CD14-positive monocyte (primary cell): ENCODE data around the gene ERGIC1. TPM values are rescaled to one million over a fixed set of nuclear protein-coding genes. Genes with fewer than 3 reads are reported as not detected.

Experiments used
- DNase-seq, 3 donors: peaks; one replicate each; pipeline ENCODE4 v3.0.0-alpha.2; 2011 to 2022
- H2AFZ ChIP-seq: 2 replicates; pipeline ENCODE4 v1.6.0; 2012; ENCODE audit warnings: mild to moderate bottlenecking, low read depth, low read length, inconsistent platforms; ENCODE audit not compliant: insufficient read depth, poor library complexity, severe bottlenecking
- H3K27ac ChIP-seq, 2 donors: 1 replicate in 1 of 2; 2 replicates in 1 of 2; pipeline ENCODE4 v1.5.1; 2012 to 2013; ENCODE audit warnings: low read length in 2 of 2, control low read depth in 1 of 2, inconsistent platforms in 1 of 2, low read depth in 1 of 2, mild to moderate bottlenecking in 1 of 2
- H3K27me3 ChIP-seq, 2 donors: one replicate each; pipeline versions ENCODE4 v1.6.0 to v1.6.1; 2011 to 2013; ENCODE audit warnings: low read length in 2 of 2; ENCODE audit not compliant: control insufficient read depth in 2 of 2, insufficient read depth in 2 of 2
- H3K36me3 ChIP-seq, 2 donors: replicated peaks in 1 of 2; 1 replicate in 1 of 2; 2 replicates in 1 of 2; pipeline versions ENCODE4 v1.5.1 to v1.6.1; 2012 to 2013; ENCODE audit warnings: low read length in 2 of 2, control low read depth in 1 of 2, inconsistent platforms in 1 of 2, mild to moderate bottlenecking in 1 of 2; ENCODE audit not compliant: insufficient read depth in 2 of 2, control insufficient read depth in 1 of 2
- H3K4me1 ChIP-seq, 2 donors: 1 replicate in 1 of 2; 2 replicates in 1 of 2; pipeline versions ENCODE4 v1.5.1 to v1.6.1; 2012 to 2013; ENCODE audit warnings: low read length in 2 of 2, control low read depth in 1 of 2, inconsistent platforms in 1 of 2, mild to moderate bottlenecking in 1 of 2, moderate library complexity in 1 of 2; ENCODE audit not compliant: insufficient read depth in 2 of 2, control insufficient read depth in 1 of 2
- H3K4me2 ChIP-seq: replicated peaks from 2 replicates; pipeline ENCODE3; 2012; ENCODE audit warnings: low read length, moderate library complexity, mild to moderate bottlenecking; ENCODE audit not compliant: poor library complexity, severe bottlenecking; ENCODE audit errors: extremely low read depth
- H3K4me3 ChIP-seq, 3 experiments: fragments of 200-600 bp in 1 of 3; sonication (generic) in 1 of 3; replicated peaks in 1 of 3; 1 replicate in 2 of 3; 2 replicates in 1 of 3; pipeline ENCODE4 v1.5.1; 2011 to 2013; ENCODE audit warnings: low read length in 3 of 3, mild to moderate bottlenecking in 3 of 3, control low read depth in 2 of 3, low read depth in 2 of 3, inconsistent platforms in 1 of 3, moderate library complexity in 1 of 3
- H3K79me2 ChIP-seq: 2 replicates; pipeline ENCODE4 v1.6.0; 2012; ENCODE audit warnings: mild to moderate bottlenecking, control low read depth, inconsistent platforms, low read length, moderate library complexity; ENCODE audit not compliant: insufficient read depth
- H3K9ac ChIP-seq: 2 replicates; pipeline ENCODE4 v1.6.0; 2017; ENCODE audit warnings: low read length, mild to moderate bottlenecking; ENCODE audit not compliant: insufficient read depth, poor library complexity, severe bottlenecking
- H3K9me3 ChIP-seq, 2 donors: replicated peaks in 1 of 2; 1 replicate in 1 of 2; 2 replicates in 1 of 2; pipeline versions ENCODE4 v1.5.1 to v1.6.1; 2012 to 2013; ENCODE audit warnings: low read length in 2 of 2, control low read depth in 1 of 2; ENCODE audit not compliant: control insufficient read depth in 1 of 2, insufficient read depth in 1 of 2
- H4K20me1 ChIP-seq: 2 replicates; pipeline ENCODE4 v1.6.0; 2012; ENCODE audit warnings: mild to moderate bottlenecking, low read length, control low read depth, moderate library complexity; ENCODE audit not compliant: insufficient read depth
- H3K27ac Mint-ChIP-seq, 7 donors: one replicate each; pipeline ENCODE4 v1.8.0; 2020; ENCODE audit warnings: mild to moderate bottlenecking in 7 of 7, mixed read lengths in 7 of 7, moderate library complexity in 6 of 7, inconsistent platforms in 2 of 7
- H3K27me3 Mint-ChIP-seq, 3 donors: one replicate each; pipeline ENCODE4 v1.8.0; 2021 to 2022; ENCODE audit warnings: low read depth in 3 of 3, mild to moderate bottlenecking in 3 of 3, mixed read lengths in 3 of 3, moderate library complexity in 3 of 3, inconsistent platforms in 1 of 3
- H3K36me3 Mint-ChIP-seq, 2 donors: one replicate each; pipeline ENCODE4 v1.8.0; 2020; ENCODE audit warnings: mixed read lengths in 2 of 2, inconsistent platforms in 1 of 2, mild to moderate bottlenecking in 1 of 2
- H3K4me1 Mint-ChIP-seq: one replicate; pipeline ENCODE4 v1.8.0; 2020; ENCODE audit warnings: mild to moderate bottlenecking, mixed read lengths
- H3K4me3 Mint-ChIP-seq, 2 donors: one replicate each; pipeline ENCODE4 v1.8.0; 2020; ENCODE audit warnings: mild to moderate bottlenecking in 2 of 2, mixed read lengths in 2 of 2, moderate library complexity in 1 of 2
- H3K9me3 Mint-ChIP-seq, 7 donors: one replicate each; pipeline ENCODE4 v1.8.0; 2020 to 2022; ENCODE audit warnings: mixed read lengths in 7 of 7, mild to moderate bottlenecking in 6 of 7, moderate library complexity in 6 of 7, inconsistent platforms in 2 of 7
- CTCF ChIP-seq: fragments of 200-600 bp; IDR thresholded peaks from one replicate; pipeline ENCODE4 v1.8.0; 2022; ENCODE audit warnings: antibody characterized with exemption, mild to moderate bottlenecking
- WGBS: methylation state at CpG from one replicate; pipeline ENCODE4 v1.1.5; 2013; ENCODE audit warnings: missing lambda C conversion rate; ENCODE audit not compliant: insufficient coverage; 5-methylcytosine and 5-hydroxymethylcytosine counted together
- intact Hi-C, 2 donors: fragments of 100-400 bp; cut with micrococcal nuclease; formaldehyde crosslinking; loops; one replicate each; pipeline versions ENCODE4 v1.15.0 to v1.15.1; 2023
- polyA plus RNA-seq, 3 donors: library from polyadenylated mRNA; depleted of rRNA in 1 of 3; unstranded in 2 of 3; stranded (reverse) in 1 of 3; fragments of 300-500 nt in 2 of 3; fragments of >200 nt in 1 of 3; fragmentation: Illumina TruSeq in 2 of 3; gene quantifications; 1 replicate in 2 of 3; 2 replicates in 1 of 3; pipeline ENCODE4 v1.2.3, GENCODE V29; 2012 to 2021

Gene ERGIC1
- polyA plus RNA-seq, 3 donors = 28.3 to 76.2 (median 34.1) TPM

GRCh38 chr5:172975289-172975688, 141.2 kb downstream of the ERGIC1 start:
- no peak for TF ChIP-seq CTCF

GRCh38 chr5:172979778-172980177, 145.7 kb downstream of the ERGIC1 start:
- Histone ChIP-seq H3K4me1 (peaks cover 10 to 11% of the 10 kb centered on the region in 2 donors), H2AFZ (no peak overlapping the region), H3K9me3 (no peaks in the 10 kb centered on the region), H3K4me2 (no peak overlapping the region), H3K79me2 (peaks cover 16% of the 10 kb centered on the region), H3K36me3 (no peaks in the 10 kb centered on the region), H3K4me3 (no peak overlapping the region), H3K9ac (no peak overlapping the region), H3K27me3 (peaks cover 0 to 6% of the 10 kb centered on the region in 2 donors), H3K27ac (no peak overlapping the region), H4K20me1 (peaks cover 9% of the 10 kb centered on the region)
- no peaks in the 10 kb centered on the region for H3K36me3 Mint-ChIP-seq
- DNase-seq = no peak
- WGBS = 90% methylated on average over 1 of the region's 4 CpGs
- no peak overlapping the region for H3K27ac Mint-ChIP-seq
- H3K4me1 Mint-ChIP-seq = peaks cover 9% of the 10 kb centered on the region
- intact Hi-C loops = loop anchor here (5.0 to 10.0 kb wide), 3 partner anchors 78 to 225 kb away; partner anchors contain the start of genes BNIP1 (in 2 of the 2) and CREBRF (in 1 of the 2)
- H3K27me3 Mint-ChIP-seq = peaks cover 0 to 4% (median 0%) of the 10 kb centered on the region in 3 donors
- H3K9me3 Mint-ChIP-seq = peaks cover 0 to 2% (median 0%) of the 10 kb centered on the region in 7 donors
- no peak overlapping the region for H3K4me3 Mint-ChIP-seq
- TF ChIP-seq CTCF = no peak

More at GRCh38 chr5:172975289-172975688, 141.2 kb downstream of the ERGIC1 start:
- no peaks in the 10 kb centered on the region for H4K20me1 ChIP-seq
- H3K27ac ChIP-seq = no peak overlapping the region
- peaks cover 2 to 5% of the 10 kb centered on the region in 2 donors for H3K4me1 ChIP-seq
- H3K4me3 ChIP-seq = no peak overlapping the region
- H3K79me2 ChIP-seq = no peaks in the 10 kb centered on the region
- H3K4me3 Mint-ChIP-seq = peak overlapping the region in 1 of 2 donors; percentile 21
- H3K9me3 ChIP-seq = no peaks in the 10 kb centered on the region
- H3K36me3 Mint-ChIP-seq = no peaks in the 10 kb centered on the region
- intact Hi-C loops = loop anchor here in 1 of 2 donors (10.0 kb wide), 1 partner anchor 230 kb away; no protein-coding TSS in a partner anchor
- H3K36me3 ChIP-seq = no peaks in the 10 kb centered on the region
- no peak overlapping the region for H3K9ac ChIP-seq
- H3K4me2 ChIP-seq = no peak overlapping the region
- H3K27me3 Mint-ChIP-seq = peaks cover 0 to 7% (median 0%) of the 10 kb centered on the region in 3 donors
- no peak overlapping the region for H2AFZ ChIP-seq
- DNase-seq = no peak
- WGBS = 100% methylated on average over 5 of the region's 11 CpGs
- peaks cover 1% of the 10 kb centered on the region for H3K4me1 Mint-ChIP-seq
- peaks cover 0 to 6% of the 10 kb centered on the region in 2 donors for H3K27me3 ChIP-seq
- no peak overlapping the region for H3K27ac Mint-ChIP-seq
- peaks cover 0 to 2% (median 0%) of the 10 kb centered on the region in 7 donors for H3K9me3 Mint-ChIP-seq
